Measurements from ENCODE around the gene LCN12.

LCN12 gene

GRCh38 chr9:136927343-136928271, 24.5 kb upstream of the LCN12 start:
- DNase-seq (ENCODE audit: low read depth), result no peak

GRCh38 chr9:136928591-136928990, 23.5 kb upstream of the LCN12 start:
- DNase-seq (ENCODE audit: low read depth), result no peak

- no peak for DNase-seq (ENCODE audit: low read depth)
These were observed 22.1 kb upstream of the LCN12 start for GRCh38 chr9:136930014-136930413.

GRCh38 chr9:136931611-136932130, 20.4 kb upstream of the LCN12 start:
- DNase-seq (ENCODE audit: low read depth), result no peak

DNA sequence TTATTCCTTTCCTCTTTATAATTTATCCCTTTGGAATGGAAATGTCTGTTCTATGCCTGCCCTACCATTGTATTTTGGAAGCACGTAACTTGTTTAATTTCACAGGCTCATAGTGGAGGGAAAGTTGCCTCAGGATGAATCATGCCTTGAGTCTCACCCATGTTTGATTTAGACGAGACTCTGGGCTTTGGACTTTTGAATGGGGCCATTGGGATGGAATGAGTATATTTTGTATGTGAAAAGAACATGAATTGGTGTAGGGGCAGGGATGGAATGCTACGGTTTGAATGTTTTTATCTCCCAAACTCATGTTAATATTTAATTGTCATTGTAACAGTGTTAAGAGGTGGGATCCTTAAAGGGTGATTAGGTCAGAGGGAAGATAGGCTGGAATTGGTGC, 17.8 kb upstream of the LCN12 start:
- no peak for DNase-seq (ENCODE audit: low read depth)

DNA sequence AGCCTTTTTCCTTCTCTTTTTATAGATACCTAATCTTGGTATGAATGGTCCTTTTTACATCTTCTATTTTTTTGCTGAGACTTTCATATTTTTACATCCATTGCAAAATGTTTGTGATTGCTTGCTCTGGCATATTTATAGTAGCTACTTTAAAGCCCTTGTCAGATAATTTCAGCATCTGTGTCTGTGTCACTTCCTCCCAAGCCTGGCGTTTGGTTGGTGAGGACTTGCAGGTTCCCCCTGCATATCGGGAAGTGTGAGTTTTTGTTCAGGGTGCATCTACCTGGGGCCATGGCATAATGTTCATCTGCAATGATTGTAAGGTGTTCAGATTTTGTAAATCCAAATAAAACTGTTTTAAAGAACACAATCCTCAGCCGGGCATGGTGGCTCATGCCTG, 16.4 kb upstream of the LCN12 start:
- DNase-seq (ENCODE audit: low read depth), result no peak

- no peak for DNase-seq (ENCODE audit: low read depth)
These were observed 15.4 kb upstream of the LCN12 start for GRCh38 chr9:136936645-136937170.

- no peak for DNase-seq (ENCODE audit: low read depth)
These were observed 14.7 kb upstream of the LCN12 start for GRCh38 chr9:136937186-136938001.

GRCh38 chr9:136939431-136939995, 12.6 kb upstream of the LCN12 start:
- DNase-seq (ENCODE audit: low read depth), result no peak

- DNase-seq (ENCODE audit: low read depth), result no peak
These were observed 12.0 kb upstream of the LCN12 start for GRCh38 chr9:136939996-136940525.

DNA sequence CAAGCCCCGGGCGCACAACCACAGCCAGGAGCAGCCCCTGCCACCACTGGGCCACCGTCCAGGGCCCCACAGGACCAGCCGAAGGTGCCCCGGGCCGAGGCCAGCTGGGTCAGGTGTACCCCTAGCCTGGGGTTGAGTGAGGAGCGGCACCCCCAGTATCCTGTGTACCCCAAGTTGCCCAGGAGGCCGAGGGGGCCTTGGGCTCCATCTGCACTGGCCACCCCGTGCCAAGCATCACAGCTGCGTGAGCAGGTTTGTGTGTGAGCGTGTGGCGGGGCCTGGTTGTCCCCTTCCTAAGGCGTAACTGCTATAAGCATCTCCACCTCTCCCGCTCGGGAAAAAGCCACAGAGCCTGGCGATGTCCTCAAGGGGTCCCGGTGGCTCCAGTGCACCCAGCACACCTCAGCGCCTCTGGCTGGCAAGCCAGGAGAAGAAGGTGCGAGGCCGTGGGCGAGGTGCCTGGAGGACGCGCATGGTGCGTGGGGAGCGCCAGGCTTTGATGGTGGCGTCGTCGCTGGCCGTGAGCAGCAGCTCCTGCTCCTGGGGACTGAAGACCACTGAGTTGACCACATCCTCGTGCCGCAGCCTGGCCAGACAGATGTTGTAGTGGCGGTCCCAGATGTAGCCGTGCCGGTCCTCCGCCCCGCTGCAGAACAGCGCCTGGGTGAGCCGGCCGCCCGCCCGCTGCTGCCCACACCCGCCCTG, 11.4 kb upstream of the LCN12 start:
- no peak for DNase-seq (ENCODE audit: low read depth)

GRCh38 chr9:136941231-136942111, 10.6 kb upstream of the LCN12 start:
- DNase-seq (ENCODE audit: low read depth), result no peak

DNA sequence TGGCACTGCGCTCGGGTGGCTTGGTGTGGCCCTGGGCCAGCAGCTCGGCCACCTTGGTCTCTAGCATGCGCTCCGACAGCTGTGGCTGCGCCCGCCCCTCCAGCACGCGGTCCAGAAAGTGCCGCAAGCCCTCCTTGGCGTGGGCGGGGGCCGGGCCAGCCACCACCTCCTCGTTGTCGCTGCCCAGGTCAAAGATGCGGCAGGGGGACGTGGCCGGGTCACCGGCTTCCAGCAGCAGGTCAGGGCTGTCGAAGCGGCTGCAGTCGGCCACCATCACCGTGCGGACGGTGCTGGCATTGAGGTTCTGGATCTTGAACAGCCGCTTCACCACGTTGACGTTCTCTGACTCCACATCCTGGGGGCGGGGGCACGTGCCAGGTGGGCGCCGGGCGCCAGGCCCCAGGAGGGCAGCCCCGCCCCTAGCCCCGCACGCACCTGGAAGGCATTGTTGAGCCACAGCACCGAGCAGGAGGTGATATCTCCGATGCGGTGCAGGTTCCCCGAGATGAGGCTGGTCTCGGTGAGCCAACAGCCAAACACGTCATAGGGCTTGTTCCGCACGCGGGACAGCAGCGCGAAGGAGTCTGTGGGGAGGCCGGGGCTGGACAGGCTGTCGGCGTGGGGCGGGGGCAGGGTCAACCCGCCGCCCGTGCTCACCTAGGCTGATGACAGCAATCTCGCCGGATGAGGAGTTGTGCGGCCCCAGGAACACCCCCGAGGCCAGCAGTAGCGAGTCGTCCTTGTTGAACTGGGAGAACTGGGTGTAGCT, 9.8 kb upstream of the LCN12 start:
- no peak for DNase-seq (ENCODE audit: low read depth)

DNA sequence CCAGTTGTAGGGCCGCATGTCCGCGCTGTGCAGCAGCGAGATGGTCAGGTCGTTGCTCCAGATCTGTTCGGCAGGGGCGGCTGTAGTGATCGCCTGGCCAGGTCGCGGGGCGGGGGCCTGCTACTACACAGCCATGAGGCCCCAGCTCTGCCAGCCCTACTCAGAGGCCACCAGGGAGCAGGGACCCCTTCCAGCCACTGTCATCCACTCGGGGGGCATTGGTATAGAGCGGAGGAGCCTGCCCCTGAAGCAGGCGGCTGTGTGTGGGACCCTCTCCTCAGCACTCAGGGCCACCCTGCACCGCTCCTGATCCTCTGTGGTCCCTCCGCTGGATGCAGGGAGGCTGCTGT, 9.2 kb upstream of the LCN12 start:
- DNase-seq (ENCODE audit: low read depth), result no peak

DNA sequence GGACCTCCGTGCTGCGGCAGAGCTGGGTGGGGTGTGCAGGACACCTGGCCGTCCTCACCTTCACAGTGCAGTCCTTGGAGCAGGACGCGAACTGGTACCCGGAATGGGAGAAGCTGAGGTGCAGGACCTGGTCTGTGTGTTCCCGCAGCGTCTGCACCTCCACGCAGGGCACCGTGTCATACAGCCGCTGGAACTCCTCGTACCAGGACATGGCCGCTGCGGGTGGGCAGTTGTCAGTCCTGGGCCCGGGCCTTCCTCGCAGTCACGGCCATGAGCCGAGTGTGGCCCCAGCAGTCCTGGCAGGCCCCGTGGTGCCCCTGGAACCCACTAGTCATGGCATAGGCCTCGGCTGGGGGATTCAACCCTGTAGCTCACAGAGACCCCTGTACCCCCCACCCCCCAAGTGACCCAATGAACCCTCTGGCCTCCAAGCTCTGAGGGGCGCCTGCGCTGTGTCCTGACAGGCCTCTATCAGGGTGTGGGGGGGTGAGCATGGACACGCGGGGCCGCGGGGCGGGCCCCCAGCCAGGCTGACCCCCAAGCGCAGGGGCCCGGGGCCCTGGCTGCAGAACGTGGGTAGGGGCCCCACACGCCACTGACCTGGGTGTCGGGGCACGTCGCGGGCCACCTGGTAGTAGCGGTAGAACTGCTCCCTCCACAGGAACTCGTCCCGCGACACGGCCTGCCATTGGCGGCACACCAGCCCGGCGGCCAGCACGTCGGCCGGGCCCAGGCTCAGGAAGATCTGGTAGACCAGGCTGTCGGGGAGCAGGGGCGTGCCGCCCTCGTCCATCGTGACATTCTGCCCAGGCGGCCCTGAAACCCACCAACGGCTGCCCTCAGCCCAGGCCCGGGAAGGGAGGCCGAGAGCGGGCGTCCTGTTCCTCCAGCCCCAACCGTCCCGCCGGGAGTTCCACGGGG, 8.5 kb upstream of the LCN12 start:
- no peak for DNase-seq (ENCODE audit: low read depth)

- DNase-seq (ENCODE audit: low read depth), result no peak
These were observed 7.9 kb upstream of the LCN12 start for GRCh38 chr9:136944212-136944518.

DNA sequence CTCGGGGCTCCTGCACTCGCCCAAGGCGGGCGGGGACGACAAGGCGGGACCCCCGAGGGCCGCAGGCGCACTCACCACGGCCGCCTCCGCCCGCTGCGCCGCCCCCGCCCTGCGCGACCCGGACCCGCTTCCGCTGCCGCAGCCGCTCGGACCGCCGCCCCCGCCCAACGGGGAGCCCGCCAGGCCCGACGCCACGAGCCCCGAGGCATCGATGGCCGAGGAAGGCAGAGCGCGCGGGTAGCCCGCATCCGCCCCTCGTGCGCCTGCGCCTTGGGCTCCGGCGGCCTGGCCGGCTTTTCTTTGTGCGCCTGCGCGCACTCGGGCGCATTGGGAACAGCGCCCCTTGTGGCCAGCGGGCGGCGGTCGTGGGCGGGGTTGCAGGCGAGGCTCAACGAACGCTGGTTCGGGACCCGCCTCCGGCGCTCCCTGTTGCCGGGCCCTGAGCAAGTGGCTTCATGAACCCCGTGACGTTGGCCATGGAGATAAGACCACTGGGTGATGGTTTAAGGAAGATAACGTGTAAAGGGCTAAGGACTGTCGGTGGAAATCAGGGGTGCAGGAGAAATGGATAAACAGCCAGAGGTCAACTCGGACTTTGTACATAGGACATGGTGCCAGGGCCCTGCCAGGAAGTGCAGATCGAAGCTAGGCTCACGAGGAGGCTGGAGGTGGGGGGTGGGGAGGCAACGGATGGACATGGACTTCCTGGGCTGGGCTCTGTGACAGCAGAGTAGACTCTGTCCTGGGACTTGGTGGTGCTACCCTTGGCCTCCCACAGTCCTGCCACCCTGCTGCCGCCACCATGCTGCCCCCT, 7.3 kb upstream of the LCN12 start, which contains the start of the genes C8G and FBXW5:
C8G (plus strand) TSS at position 725 of the 814 bp plus-strand sequence; CDS start at position 803, 78 bp downstream.
FBXW5 (minus strand) TSS at position 220 of the 814 bp plus-strand sequence. CDS start 655 bp downstream, outside the sequence.
- peak; percentile 93 for DNase-seq (ENCODE audit: low read depth)

All from activated T-helper 9 cell treated with anti-CD3 and anti-CD28 coated beads, Interleukin-2, amount 50 U/mL, for 16 hours (primary cell).